Measurements from ENCODE around the gene ZFP92. TPM values are rescaled to one million over a fixed set of nuclear protein-coding genes. Genes with fewer than 3 reads are reported as not detected.

The ZFP92 gene
- total and polyA plus RNA-seq, 10 of the 15 experiments (the other 5 are each of a cell fraction or from before 2014, with no cell fraction given) = 0.02 to 1.6 (median 0.09) TPM; not detected in 2

GRCh38 chrX:153413731-153414130 lies 2.5 kb downstream of the ZFP92 start:
- no peak for ATAC-seq
- no peaks in the 10 kb centered on the region for H3K27me3 ChIP-seq (replicated peaks in 1 of 2; ENCODE audit: control insufficient read depth in 2 of 2, insufficient read depth in 2 of 2, low read length in 1 of 2)
- intact Hi-C loops (cut with micrococcal nuclease; ENCODE audit: unreplicated experiment) (no loop called here), in situ Hi-C loops (cut with MboI) (no loop called here)
- no peaks in the 10 kb centered on the region; the same call in 2 of the 3 replicates for H3K9me3 ChIP-seq (replicated peaks; ENCODE audit: control insufficient read depth, insufficient read depth, low read length)
- no peak for DNase-seq (ENCODE audit: low read depth, low spot score)
- ChIA-PET CTCF (interaction anchor here (0.7 to 0.9 kb wide), 2 partner anchors 92 to 472 kb away, joined by 3 read pairs; partner anchors contain the start of gene PNMA6F), RAD21 (ENCODE audit: unreplicated experiment) (no interaction called here), SMC1A (ENCODE audit: uncharacterized antibody, unreplicated experiment) (interaction anchor here (0.7 kb wide), 1 partner anchor 916 kb away, joined by 3 read pairs; no protein-coding TSS in a partner anchor), POLR2A (no interaction called here)
- TF ChIP-seq ATF7 (IDR thresholded peaks at IDR 0.05; ENCODE audit: low read depth) = no peak
- TF ChIP-seq ASH2L (IDR thresholded peaks at IDR 0.05; ENCODE audit: borderline replicate concordance, low read depth) = no peak
- no peak for TF ChIP-seq PAX8 (IDR thresholded peaks at IDR 0.05)
- TF ChIP-seq SMAD1 (IDR thresholded peaks at IDR 0.05; ENCODE audit: low read depth, partially characterized antibody) = no peak
- no peak for TF ChIP-seq ATF2 (IDR thresholded peaks at IDR 0.05; ENCODE audit: low read length)
- no peak for TF ChIP-seq ZNF592 (IDR thresholded peaks at IDR 0.05)
- TF ChIP-seq SIX5 (IDR thresholded peaks at IDR 0.05; ENCODE audit: low read depth, low read length, severe bottlenecking) = no peak
- TF ChIP-seq ZBTB33 (IDR thresholded peaks at IDR 0.05) = no peak
- WGBS (ENCODE audit: insufficient coverage, insufficient replicate concordance, low lambda C conversion rate, missing lambda C conversion rate) = 29% methylated on average over 11 of the region's 11 CpGs
- H3K27ac ChIP-seq (ENCODE audit: control insufficient read depth, insufficient read depth) = no peak overlapping the region
- no peaks in the 10 kb centered on the region for H3K4me1 ChIP-seq (ENCODE audit: control insufficient read depth, insufficient read depth, low read length)
- H2AFZ ChIP-seq (ENCODE audit: control insufficient read depth, low read depth, low read length) = no peak overlapping the region
- no TSS peak for BruUV-seq (replicated peaks)
- H3K4me2 ChIP-seq (ENCODE audit: control insufficient read depth, insufficient read depth) = no peak overlapping the region
- H3K4me3 ChIP-seq = no peak overlapping the region
- no peaks in the 10 kb centered on the region for H3K79me2 ChIP-seq (ENCODE audit: control insufficient read depth, insufficient read depth, low read length)
- H3K36me3 ChIP-seq (ENCODE audit: control insufficient read depth in 2 of 2, insufficient read depth in 2 of 2, low read length in 1 of 2) = no peaks in the 10 kb centered on the region; a peak in 1 of 4 replicates
- FAIRE-seq = no peak
- H3K9ac ChIP-seq (ENCODE audit: control insufficient read depth, insufficient read depth, low read length) = no peak overlapping the region
- H4K20me1 ChIP-seq (ENCODE audit: control insufficient read depth, insufficient read depth) = no peaks in the 10 kb centered on the region
